Measurements from ENCODE around the gene ATP1B2.

DNA sequence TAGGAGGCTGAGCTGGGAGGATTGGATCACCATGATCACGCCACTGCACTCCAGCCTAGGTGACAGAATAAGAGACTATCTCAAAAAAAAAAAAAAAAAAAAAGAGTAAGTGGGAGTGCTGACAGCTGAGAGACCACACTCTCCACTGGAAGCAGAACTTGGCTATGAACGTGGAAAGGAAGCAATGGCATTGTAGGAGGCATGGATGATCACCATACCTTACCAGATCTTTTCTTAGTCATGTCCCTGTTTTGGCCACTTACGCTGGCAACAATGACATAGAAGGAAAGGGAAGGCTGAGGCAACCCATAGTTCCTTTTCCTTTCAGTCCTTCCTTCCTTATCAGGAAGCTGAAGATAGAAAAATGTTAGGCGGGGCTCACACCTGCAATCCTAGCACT, 3.7 kb upstream of the ATP1B2 start:
- TF ChIP-seq MAFK (IDR thresholded peaks at IDR 0.05; ENCODE audit: partially characterized antibody) (no peak), NFE2L2 (conservative IDR thresholded peaks at IDR 0.05; ENCODE audit: low read length) (no peak), POLR2A (IDR thresholded peaks at IDR 0.05; ENCODE audit: low read length) (no peak), SREBF2 (IDR thresholded peaks at IDR 0.05) (no peak), RCOR1 (IDR thresholded peaks at IDR 0.05; ENCODE audit: low read depth, low read length) (no peak), HDAC2 (IDR thresholded peaks at IDR 0.05) (no peak)
- TF ChIP-seq, protein P1, sequence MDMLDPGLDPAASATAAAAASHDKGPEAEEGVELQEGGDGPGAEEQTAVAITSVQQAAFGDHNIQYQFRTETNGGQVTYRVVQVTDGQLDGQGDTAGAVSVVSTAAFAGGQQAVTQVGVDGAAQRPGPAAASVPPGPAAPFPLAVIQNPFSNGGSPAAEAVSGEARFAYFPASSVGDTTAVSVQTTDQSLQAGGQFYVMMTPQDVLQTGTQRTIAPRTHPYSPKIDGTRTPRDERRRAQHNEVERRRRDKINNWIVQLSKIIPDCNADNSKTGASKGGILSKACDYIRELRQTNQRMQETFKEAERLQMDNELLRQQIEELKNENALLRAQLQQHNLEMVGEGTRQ (IDR thresholded peaks at IDR 0.05) = no peak
- TF ChIP-seq, protein P2, sequence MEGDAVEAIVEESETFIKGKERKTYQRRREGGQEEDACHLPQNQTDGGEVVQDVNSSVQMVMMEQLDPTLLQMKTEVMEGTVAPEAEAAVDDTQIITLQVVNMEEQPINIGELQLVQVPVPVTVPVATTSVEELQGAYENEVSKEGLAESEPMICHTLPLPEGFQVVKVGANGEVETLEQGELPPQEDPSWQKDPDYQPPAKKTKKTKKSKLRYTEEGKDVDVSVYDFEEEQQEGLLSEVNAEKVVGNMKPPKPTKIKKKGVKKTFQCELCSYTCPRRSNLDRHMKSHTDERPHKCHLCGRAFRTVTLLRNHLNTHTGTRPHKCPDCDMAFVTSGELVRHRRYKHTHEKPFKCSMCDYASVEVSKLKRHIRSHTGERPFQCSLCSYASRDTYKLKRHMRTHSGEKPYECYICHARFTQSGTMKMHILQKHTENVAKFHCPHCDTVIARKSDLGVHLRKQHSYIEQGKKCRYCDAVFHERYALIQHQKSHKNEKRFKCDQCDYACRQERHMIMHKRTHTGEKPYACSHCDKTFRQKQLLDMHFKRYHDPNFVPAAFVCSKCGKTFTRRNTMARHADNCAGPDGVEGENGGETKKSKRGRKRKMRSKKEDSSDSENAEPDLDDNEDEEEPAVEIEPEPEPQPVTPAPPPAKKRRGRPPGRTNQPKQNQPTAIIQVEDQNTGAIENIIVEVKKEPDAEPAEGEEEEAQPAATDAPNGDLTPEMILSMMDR (IDR thresholded peaks at IDR 0.05) = no peak

Data from A549 (cell line).